GM18517 (cell line): ENCODE data around the gene TSPAN18.

ENCODE experiments used
- ATAC-seq: cut with Tn5 transposase; IDR thresholded peaks from one replicate; pipeline ENCODE4 v1.9.1; 2021; ENCODE audit warnings: mild to moderate bottlenecking, moderate library complexity; ENCODE audit not compliant: unreplicated experiment

TSPAN18 gene

GRCh38 chr11:44758983-44759382 is 32.2 kb downstream of the TSPAN18 start:
- ATAC-seq = no peak

- no peak for ATAC-seq
Measured at GRCh38 chr11:44759743-44760476, 33.1 kb downstream of the TSPAN18 start.

GRCh38 chr11:44760477-44760872 is 33.7 kb downstream of the TSPAN18 start:
- ATAC-seq = no peak

GRCh38 chr11:44760917-44761550 is 34.3 kb downstream of the TSPAN18 start:
- ATAC-seq = no peak

GRCh38 chr11:44761551-44761961 is 34.8 kb downstream of the TSPAN18 start:
- ATAC-seq = no peak

- ATAC-seq = no peak
Measured at GRCh38 chr11:44763121-44763820, 36.5 kb downstream of the TSPAN18 start.

GRCh38 chr11:44764583-44764982 is 37.8 kb downstream of the TSPAN18 start:
- ATAC-seq = no peak

- ATAC-seq = no peak
Measured at GRCh38 chr11:44765026-44765595, 38.3 kb downstream of the TSPAN18 start.

GRCh38 chr11:44765676-44766075 is 38.9 kb downstream of the TSPAN18 start:
- no peak for ATAC-seq

GRCh38 chr11:44766112-44766971 is 39.6 kb downstream of the TSPAN18 start:
- ATAC-seq = no peak

- ATAC-seq = no peak
Measured at GRCh38 chr11:44766972-44767278, 40.2 kb downstream of the TSPAN18 start.

- no peak for ATAC-seq
Measured at GRCh38 chr11:44767421-44767820, 40.7 kb downstream of the TSPAN18 start.

GRCh38 chr11:44770401-44770800 is 43.6 kb downstream of the TSPAN18 start:
- ATAC-seq = no peak

GRCh38 chr11:44771252-44771734 is 44.5 kb downstream of the TSPAN18 start:
- ATAC-seq = no peak

- no peak for ATAC-seq
Measured at GRCh38 chr11:44771841-44772240, 45.1 kb downstream of the TSPAN18 start.

GRCh38 chr11:44773351-44773965 is 46.7 kb downstream of the TSPAN18 start:
- no peak for ATAC-seq

- ATAC-seq = no peak
Measured at GRCh38 chr11:44774108-44774507, 47.3 kb downstream of the TSPAN18 start.

GRCh38 chr11:44774731-44775130 is 48.0 kb downstream of the TSPAN18 start:
- no peak for ATAC-seq

- no peak for ATAC-seq
Measured at GRCh38 chr11:44775366-44775984, 48.7 kb downstream of the TSPAN18 start.

- no peak for ATAC-seq
Measured at GRCh38 chr11:44775985-44776446, 49.3 kb downstream of the TSPAN18 start.
